ENCODE results near the gene ZNF726. TPM values are rescaled to one million over a fixed set of nuclear protein-coding genes. Genes with fewer than 3 reads are reported as not detected.

ZNF726 gene
- total RNA-seq, 1 experiment from 2014 or later: not detected

DNA sequence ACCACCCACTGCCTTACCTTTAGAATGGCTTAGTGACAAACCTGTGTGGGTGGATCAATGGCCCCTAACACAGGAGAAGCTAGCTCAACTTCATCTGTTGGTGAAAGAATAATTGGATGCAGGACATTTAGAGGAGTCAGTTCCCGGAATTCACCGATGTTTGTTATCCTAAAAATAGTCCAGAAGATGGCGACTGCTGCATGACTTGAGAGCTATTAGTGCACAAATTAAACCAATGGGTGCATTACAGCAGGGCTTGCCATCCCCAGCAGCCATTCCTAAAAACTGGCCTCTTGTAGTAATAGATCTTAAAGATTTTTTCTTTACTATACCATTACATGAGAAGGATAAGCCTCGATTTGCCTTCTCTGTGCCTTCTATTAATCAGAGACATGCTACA is 46.8 kb upstream of the ZNF726 start:
- no TSS peak for BruUV-seq (replicated peaks)
- DNase-seq (ENCODE audit: low read depth, low spot score) (no peak), ATAC-seq (no peak)
- no peak overlapping the region for H3K4me2 ChIP-seq (ENCODE audit: low read length)
- RAD21 ChIA-PET (ENCODE audit: low non-redundant PET in 1 of 2, low total read pairs in 2 of 2, uncharacterized antibody in 2 of 2, unreplicated experiment in 2 of 2): no interaction called here
- POLR2A ChIA-PET: no interaction called here
- H3K79me2 ChIP-seq (ENCODE audit: insufficient read depth, low read length): no peaks in the 10 kb centered on the region
- H3K27ac ChIP-seq (ENCODE audit: low read depth, low read length): no peak overlapping the region
- no peak overlapping the region for H3K4me3 ChIP-seq (replicated peaks in 1 of 2; ENCODE audit: low read depth in 1 of 2, low read length in 2 of 2)
- no peaks in the 10 kb centered on the region for H4K20me1 ChIP-seq (ENCODE audit: insufficient read depth)
- no peak for TF ChIP-seq EZH2 (IDR thresholded peaks at IDR 0.05)
- no peak for TF ChIP-seq POLR2AphosphoS5 (IDR thresholded peaks at IDR 0.05; ENCODE audit: low read depth, low read length)
- TF ChIP-seq SRF (IDR thresholded peaks at IDR 0.05; ENCODE audit: low read depth): no peak
- TF ChIP-seq, protein P1, sequence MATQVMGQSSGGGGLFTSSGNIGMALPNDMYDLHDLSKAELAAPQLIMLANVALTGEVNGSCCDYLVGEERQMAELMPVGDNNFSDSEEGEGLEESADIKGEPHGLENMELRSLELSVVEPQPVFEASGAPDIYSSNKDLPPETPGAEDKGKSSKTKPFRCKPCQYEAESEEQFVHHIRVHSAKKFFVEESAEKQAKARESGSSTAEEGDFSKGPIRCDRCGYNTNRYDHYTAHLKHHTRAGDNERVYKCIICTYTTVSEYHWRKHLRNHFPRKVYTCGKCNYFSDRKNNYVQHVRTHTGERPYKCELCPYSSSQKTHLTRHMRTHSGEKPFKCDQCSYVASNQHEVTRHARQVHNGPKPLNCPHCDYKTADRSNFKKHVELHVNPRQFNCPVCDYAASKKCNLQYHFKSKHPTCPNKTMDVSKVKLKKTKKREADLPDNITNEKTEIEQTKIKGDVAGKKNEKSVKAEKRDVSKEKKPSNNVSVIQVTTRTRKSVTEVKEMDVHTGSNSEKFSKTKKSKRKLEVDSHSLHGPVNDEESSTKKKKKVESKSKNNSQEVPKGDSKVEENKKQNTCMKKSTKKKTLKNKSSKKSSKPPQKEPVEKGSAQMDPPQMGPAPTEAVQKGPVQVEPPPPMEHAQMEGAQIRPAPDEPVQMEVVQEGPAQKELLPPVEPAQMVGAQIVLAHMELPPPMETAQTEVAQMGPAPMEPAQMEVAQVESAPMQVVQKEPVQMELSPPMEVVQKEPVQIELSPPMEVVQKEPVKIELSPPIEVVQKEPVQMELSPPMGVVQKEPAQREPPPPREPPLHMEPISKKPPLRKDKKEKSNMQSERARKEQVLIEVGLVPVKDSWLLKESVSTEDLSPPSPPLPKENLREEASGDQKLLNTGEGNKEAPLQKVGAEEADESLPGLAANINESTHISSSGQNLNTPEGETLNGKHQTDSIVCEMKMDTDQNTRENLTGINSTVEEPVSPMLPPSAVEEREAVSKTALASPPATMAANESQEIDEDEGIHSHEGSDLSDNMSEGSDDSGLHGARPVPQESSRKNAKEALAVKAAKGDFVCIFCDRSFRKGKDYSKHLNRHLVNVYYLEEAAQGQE (IDR thresholded peaks at IDR 0.05; ENCODE audit: low read depth): no peak
- no peak for TF ChIP-seq CEBPB (IDR thresholded peaks at IDR 0.05; ENCODE audit: low read depth)
- no peak for TF ChIP-seq SP1 (IDR thresholded peaks at IDR 0.05; ENCODE audit: low read depth)
- TF ChIP-seq EZH2phosphoT487 (IDR thresholded peaks at IDR 0.05; ENCODE audit: borderline replicate concordance): no peak
- TF ChIP-seq FOSL1 (IDR thresholded peaks at IDR 0.05; ENCODE audit: low read depth): no peak
- TF ChIP-seq JUND (IDR thresholded peaks at IDR 0.05): no peak
- no peak for TF ChIP-seq YY1 (IDR thresholded peaks at IDR 0.05; ENCODE audit: extremely low read depth, insufficient replicate concordance, low read depth, low read length)
- TF ChIP-seq, protein P2, sequence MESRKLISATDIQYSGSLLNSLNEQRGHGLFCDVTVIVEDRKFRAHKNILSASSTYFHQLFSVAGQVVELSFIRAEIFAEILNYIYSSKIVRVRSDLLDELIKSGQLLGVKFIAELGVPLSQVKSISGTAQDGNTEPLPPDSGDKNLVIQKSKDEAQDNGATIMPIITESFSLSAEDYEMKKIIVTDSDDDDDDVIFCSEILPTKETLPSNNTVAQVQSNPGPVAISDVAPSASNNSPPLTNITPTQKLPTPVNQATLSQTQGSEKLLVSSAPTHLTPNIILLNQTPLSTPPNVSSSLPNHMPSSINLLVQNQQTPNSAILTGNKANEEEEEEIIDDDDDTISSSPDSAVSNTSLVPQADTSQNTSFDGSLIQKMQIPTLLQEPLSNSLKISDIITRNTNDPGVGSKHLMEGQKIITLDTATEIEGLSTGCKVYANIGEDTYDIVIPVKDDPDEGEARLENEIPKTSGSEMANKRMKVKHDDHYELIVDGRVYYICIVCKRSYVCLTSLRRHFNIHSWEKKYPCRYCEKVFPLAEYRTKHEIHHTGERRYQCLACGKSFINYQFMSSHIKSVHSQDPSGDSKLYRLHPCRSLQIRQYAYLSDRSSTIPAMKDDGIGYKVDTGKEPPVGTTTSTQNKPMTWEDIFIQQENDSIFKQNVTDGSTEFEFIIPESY (IDR thresholded peaks at IDR 0.05; ENCODE audit: extremely low read depth, insufficient replicate concordance, low read length): no peak
- TF ChIP-seq SIN3A (IDR thresholded peaks at IDR 0.05; ENCODE audit: low read depth): no peak
- TF ChIP-seq, protein P3, sequence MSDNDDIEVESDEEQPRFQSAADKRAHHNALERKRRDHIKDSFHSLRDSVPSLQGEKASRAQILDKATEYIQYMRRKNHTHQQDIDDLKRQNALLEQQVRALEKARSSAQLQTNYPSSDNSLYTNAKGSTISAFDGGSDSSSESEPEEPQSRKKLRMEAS (IDR thresholded peaks at IDR 0.05): no peak
- no peak overlapping the region for H3K9ac ChIP-seq (ENCODE audit: low read length)
- H3K4me1 ChIP-seq (ENCODE audit: control insufficient read depth in 1 of 2, insufficient read depth in 2 of 2, low read length in 2 of 2): no peaks in the 10 kb centered on the region
- no peaks in the 10 kb centered on the region for H3K36me3 ChIP-seq (ENCODE audit: control insufficient read depth in 1 of 2, insufficient read depth in 2 of 2, low read length in 2 of 2)
- no peak overlapping the region for H2AFZ ChIP-seq (ENCODE audit: low read depth, low read length, poor library complexity, severe bottlenecking)
- peaks cover 7 to 36% of the 10 kb centered on the region in 2 experiments; a peak in 2 of 4 replicates for H3K9me3 ChIP-seq (ENCODE audit: control insufficient read depth in 1 of 2, insufficient read depth in 1 of 2, low read depth in 1 of 2, low read length in 2 of 2)
- H3K27me3 ChIP-seq (ENCODE audit: insufficient read depth, low read length): no peaks in the 10 kb centered on the region
- intact Hi-C loops (cut with micrococcal nuclease): no loop called here
- no peaks in the 10 kb centered on the region for H3K9me2 ChIP-seq (ENCODE audit: insufficient read depth)
- CTCF ChIA-PET: no interaction called here

Measured in HCT116 (cell line).